Measurements from ENCODE around the gene TGM1. TPM values are rescaled to one million over a fixed set of nuclear protein-coding genes. Genes with fewer than 3 reads are reported as not detected.
"Not testable (repeated sequence)": the region's sequence is repeated elsewhere in the genome, so short reads cannot be mapped to it uniquely, and the experiment has no call there.

TGM1 gene

DNA sequence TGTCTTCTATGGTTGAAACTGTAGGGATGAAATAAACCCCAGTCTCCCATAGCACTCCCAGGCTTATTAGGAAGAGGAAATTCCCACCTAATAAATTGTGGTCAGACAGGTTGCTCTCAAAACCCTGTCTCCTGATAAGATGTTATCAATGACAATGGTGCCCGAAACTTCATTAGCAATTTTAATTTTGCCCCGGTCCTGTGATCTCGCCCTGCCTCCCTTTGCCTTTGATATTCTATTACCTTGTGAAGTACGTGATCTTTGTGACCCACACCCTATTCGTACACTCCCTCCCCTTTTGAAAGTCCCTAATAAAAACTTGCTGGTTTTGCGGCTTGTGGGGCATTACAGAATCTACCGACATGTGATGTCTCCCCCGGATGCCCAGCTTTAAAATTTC lies 60.4 kb downstream of the TGM1 start:
- H2BK15ac ChIP-seq (ENCODE audit: low read length); H3K4me3 ChIP-seq (ENCODE audit: low read length in 2 of 2); H3K4me1 ChIP-seq (ENCODE audit: control insufficient read depth in 2 of 2, insufficient read depth in 1 of 2, low read depth in 1 of 2, low read length in 2 of 2); H3K9ac ChIP-seq (ENCODE audit: low read depth, low read length, poor library complexity); H3K4ac ChIP-seq (ENCODE audit: low read length); H3K27ac ChIP-seq (replicated peaks; ENCODE audit: low read length); H4K8ac ChIP-seq (ENCODE audit: low read depth, low read length); H3K27me3 ChIP-seq (ENCODE audit: control insufficient read depth in 3 of 3, insufficient read depth in 3 of 3, low read depth in 1 of 3, low read length in 3 of 3); H2AK5ac ChIP-seq (ENCODE audit: low read depth, low read length); DNase-seq (ENCODE audit: low spot score); H3K79me1 ChIP-seq (ENCODE audit: low read depth, low read length); H2AFZ ChIP-seq (ENCODE audit: low read length); H4K91ac ChIP-seq (ENCODE audit: low read depth, low read length, poor library complexity); H3K18ac ChIP-seq (ENCODE audit: low read length); H3K9me3 ChIP-seq (replicated peaks in 1 of 2; ENCODE audit: control insufficient read depth in 2 of 2, insufficient read depth in 1 of 2, low read depth in 1 of 2, low read length in 2 of 2); H2BK12ac ChIP-seq (ENCODE audit: low read length); H3K14ac ChIP-seq (ENCODE audit: low read length); H3K4me2 ChIP-seq (ENCODE audit: insufficient read depth, low read length, poor library complexity, severe bottlenecking); H2BK5ac ChIP-seq (ENCODE audit: low read length); H2BK120ac ChIP-seq (ENCODE audit: low read depth, low read length); H3K23ac ChIP-seq (ENCODE audit: low read depth, low read length, poor library complexity): not testable (repeated sequence)
- no CpG with 5 or more reads among the region's 8 CpGs for WGBS, 2 donors (ENCODE audit: extremely low coverage in 2 of 2, insufficient read length in 2 of 2, insufficient replicate concordance in 1 of 2)
- peaks cover 24 to 70% of the 10 kb centered on the region in 2 donors for H3K36me3 ChIP-seq (replicated peaks in 1 of 2; ENCODE audit: control insufficient read depth in 2 of 2, insufficient read depth in 2 of 2, low read length in 2 of 2)

Small RNAs within 50 kb of the gene (small RNA-seq; reads per million reads assigned to genes)
- not detected for gene CHMP4A (ENCODE audit: insufficient read depth)
- not detected for gene MDP1 (ENCODE audit: insufficient read depth)
